Measurements from ENCODE around the gene PLPPR1.
"Not testable (repeated sequence)": the region's sequence is repeated elsewhere in the genome, so short reads cannot be mapped to it uniquely, and the experiment has no call there.

Gene PLPPR1

DNA sequence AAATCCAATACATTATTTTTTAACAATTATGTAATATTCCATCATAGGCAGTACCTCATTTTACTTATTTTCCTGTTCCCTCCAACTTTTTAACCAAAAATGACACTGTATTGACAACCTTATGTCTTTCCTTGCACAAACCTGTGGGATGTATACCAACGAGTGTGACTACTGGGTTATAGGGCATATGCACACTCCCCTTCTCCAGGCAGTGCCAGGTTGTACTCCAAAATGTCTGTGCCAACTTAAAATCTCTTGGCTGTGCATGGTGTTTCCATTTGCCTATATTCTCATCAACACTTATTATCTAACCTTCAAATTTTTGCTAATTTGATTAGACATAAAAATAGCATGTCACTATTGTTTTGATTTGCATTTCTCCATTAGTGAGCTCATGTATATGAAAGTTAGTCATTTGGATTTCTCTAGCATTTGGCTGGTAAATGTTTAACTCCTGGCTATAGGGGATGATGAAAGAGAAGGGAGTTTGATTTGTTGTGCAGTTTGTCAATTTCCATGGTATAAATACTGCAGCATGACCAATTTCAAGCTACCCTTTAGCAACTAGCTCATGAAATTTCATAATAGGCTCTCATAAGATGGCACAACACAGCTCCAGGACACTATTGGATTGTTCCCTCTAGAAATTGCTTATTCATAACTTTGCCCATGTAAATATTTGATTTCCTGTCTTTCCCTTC, 226.4 kb downstream of the PLPPR1 start:
- Mint-ChIP-seq H3K9me3 (no peaks in the 10 kb centered on the region), H3K36me3 (no peaks in the 10 kb centered on the region), H3K4me1 (no peaks in the 10 kb centered on the region), H3K27ac (no peak overlapping the region), H3K4me3 (no peak overlapping the region)
- ATAC-seq (no peak), DNase-seq (ENCODE audit: low spot score in 2 of 2) (no peak)

DNA sequence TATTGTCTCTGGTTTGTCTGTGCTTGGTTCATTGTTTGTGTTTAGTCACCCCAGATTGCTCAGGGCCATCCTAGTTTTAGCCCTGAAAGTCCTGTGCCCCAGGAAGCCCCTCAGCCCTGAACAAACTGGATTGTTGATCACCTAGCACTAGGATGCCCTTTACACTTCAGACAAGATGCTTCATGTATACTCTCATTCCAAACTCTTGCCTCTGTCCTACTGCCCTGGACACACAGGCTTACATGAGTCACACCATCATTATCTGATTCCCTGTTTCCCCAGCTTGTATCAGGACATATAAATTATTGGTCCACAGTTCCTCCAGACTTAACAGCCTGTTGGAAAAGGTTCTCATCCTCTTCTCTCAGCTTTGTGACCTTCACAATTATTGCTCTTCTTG, 236.2 kb downstream of the PLPPR1 start:
- H3K27ac Mint-ChIP-seq, result no peak overlapping the region
- ATAC-seq (no peak), DNase-seq (ENCODE audit: low spot score in 2 of 2) (no peak)
- H3K4me3 Mint-ChIP-seq, result no peak overlapping the region
- peaks cover 7% of the 10 kb centered on the region for H3K9me3 Mint-ChIP-seq
- no peaks in the 10 kb centered on the region for H3K36me3 Mint-ChIP-seq
- no peaks in the 10 kb centered on the region for H3K4me1 Mint-ChIP-seq

DNA sequence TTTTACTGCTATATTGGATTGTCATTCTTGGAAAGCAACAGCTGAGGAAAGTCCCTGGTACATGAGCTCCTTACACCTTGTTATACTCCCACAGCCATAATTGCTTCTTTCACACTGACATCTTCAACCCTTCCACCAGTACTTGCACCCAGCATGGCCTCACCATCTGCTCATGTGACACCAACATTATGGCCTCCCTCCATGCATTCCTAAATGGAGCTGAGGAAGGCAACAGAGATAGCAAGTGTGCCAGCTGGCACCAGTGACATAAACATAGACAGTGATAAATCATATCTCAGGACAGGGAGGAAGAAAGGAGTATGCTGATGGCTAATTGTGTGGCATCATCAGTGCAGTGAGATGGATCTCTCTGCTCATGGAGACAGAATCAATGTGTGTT, 236.7 kb downstream of the PLPPR1 start:
- H3K27ac Mint-ChIP-seq, result no peak overlapping the region
- ATAC-seq (no peak), DNase-seq (ENCODE audit: low spot score in 2 of 2) (no peak)
- no peak overlapping the region for H3K4me3 Mint-ChIP-seq
- H3K9me3 Mint-ChIP-seq, result peaks cover 7% of the 10 kb centered on the region
- no peaks in the 10 kb centered on the region for H3K4me1 Mint-ChIP-seq
- no peaks in the 10 kb centered on the region for H3K36me3 Mint-ChIP-seq

DNA sequence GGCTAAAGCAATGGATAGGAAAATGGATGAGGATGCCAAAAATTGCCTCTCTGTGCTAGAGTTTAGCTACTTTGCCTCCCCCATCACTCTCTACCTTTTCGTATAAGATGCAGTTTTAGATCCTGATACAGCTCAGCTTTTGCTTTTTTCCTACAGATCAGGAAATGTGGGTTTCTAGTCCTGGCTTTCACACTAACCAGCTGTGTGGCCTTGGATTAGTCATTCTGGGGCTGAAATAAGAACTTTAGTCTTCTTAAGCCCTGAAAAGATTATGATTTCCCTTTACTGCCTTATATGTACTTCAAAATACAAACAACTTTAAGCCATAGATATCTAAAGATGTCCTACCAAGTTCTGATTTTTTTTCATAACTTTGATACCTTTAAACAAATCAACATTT, 239.9 kb downstream of the PLPPR1 start:
- DNase-seq (ENCODE audit: low spot score in 2 of 2), result no peak
- H3K36me3 Mint-ChIP-seq, result no peaks in the 10 kb centered on the region
- H3K9me3 Mint-ChIP-seq, result peaks cover 7% of the 10 kb centered on the region
- H3K4me3 Mint-ChIP-seq, result no peak overlapping the region
- H3K4me1 Mint-ChIP-seq, result no peaks in the 10 kb centered on the region
- H3K27ac Mint-ChIP-seq, result no peak overlapping the region
- ATAC-seq, result no peak

DNA sequence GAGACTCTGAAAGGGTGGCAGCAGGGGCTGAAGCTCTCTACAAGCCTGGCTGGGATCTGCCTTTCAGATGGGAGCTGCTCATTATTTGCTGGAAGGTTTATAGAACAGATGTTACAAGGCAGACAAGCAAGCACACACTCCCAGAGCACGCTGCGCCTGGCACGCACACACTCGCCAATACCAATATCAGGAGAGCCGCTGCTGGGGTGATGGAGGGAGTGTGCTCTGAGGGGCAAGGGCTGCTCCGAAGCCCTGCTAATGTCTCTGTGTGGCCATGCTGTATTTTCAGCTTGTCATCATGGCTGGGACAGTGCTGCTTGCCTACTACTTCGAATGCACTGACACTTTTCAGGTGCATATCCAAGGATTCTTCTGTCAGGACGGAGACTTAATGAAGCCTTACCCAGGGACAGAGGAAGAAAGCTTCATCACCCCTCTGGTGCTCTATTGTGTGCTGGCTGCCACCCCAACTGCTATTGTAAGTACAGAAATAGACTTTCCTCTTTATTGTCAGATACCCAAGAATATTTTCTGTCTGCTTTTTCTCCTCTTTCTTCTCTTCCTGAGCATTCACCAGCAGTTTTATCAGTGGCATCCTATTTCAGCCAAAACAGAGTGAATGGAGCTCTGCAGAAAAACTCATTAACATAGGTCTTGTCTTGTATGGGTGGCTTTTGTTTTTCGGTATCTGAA, 241.2 kb downstream of the PLPPR1 start:
- Mint-ChIP-seq H3K4me1 (no peaks in the 10 kb centered on the region), H3K9me3 (no peaks in the 10 kb centered on the region), H3K27ac (no peak overlapping the region), H3K4me3 (no peak overlapping the region), H3K36me3 (no peaks in the 10 kb centered on the region)
- ATAC-seq, result no peak
- DNase-seq (ENCODE audit: low spot score in 2 of 2), result no peak

DNA sequence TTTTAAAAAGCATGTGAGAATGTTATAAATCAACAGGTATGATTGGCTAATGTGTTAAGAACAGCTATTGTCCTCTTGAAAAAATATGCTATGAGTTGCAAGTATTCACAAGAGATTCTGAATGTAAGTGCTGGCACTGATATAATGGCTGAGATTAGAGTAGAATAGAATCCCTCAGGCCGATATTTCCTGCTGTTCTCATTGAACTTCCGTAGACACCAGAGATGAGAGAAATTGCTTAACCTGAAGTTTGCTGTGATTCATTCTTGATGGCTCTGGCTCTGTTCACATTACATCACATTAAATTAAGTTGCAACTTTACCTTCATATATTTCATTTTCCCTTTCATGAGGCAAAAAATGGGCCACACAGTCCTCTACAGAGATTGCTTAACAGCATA, 241.8 kb downstream of the PLPPR1 start:
- H3K4me3 Mint-ChIP-seq, result no peak overlapping the region
- no peak overlapping the region for H3K27ac Mint-ChIP-seq
- no peak for DNase-seq (ENCODE audit: low spot score in 2 of 2)
- H3K4me1 Mint-ChIP-seq, result no peaks in the 10 kb centered on the region
- ATAC-seq, result no peak
- no peaks in the 10 kb centered on the region for H3K9me3 Mint-ChIP-seq
- no peaks in the 10 kb centered on the region for H3K36me3 Mint-ChIP-seq

DNA sequence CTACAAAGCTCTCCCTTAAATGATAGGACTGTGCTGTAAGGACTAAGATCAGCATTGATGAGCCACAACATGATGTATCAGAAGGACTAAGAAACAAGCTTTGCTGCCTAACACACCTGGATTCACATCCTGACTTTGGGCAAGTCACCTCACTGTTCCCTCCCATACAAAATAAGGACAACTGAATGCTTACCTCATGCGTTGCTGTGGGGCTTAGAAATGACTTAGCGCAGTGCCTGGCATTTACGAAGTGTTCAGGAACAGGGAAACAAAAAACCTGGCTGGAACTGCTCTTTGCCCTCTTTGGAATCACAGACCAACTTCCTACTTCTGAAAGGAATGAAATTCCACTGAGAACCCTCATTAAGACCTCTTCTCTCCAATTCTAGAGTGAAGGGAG, 242.6 kb downstream of the PLPPR1 start:
- DNase-seq (ENCODE audit: low spot score in 2 of 2), result no peak
- no peak overlapping the region for H3K27ac Mint-ChIP-seq
- no peaks in the 10 kb centered on the region for H3K36me3 Mint-ChIP-seq
- no peaks in the 10 kb centered on the region for H3K4me1 Mint-ChIP-seq
- H3K4me3 Mint-ChIP-seq, result no peak overlapping the region
- no peak for ATAC-seq
- no peaks in the 10 kb centered on the region for H3K9me3 Mint-ChIP-seq

DNA sequence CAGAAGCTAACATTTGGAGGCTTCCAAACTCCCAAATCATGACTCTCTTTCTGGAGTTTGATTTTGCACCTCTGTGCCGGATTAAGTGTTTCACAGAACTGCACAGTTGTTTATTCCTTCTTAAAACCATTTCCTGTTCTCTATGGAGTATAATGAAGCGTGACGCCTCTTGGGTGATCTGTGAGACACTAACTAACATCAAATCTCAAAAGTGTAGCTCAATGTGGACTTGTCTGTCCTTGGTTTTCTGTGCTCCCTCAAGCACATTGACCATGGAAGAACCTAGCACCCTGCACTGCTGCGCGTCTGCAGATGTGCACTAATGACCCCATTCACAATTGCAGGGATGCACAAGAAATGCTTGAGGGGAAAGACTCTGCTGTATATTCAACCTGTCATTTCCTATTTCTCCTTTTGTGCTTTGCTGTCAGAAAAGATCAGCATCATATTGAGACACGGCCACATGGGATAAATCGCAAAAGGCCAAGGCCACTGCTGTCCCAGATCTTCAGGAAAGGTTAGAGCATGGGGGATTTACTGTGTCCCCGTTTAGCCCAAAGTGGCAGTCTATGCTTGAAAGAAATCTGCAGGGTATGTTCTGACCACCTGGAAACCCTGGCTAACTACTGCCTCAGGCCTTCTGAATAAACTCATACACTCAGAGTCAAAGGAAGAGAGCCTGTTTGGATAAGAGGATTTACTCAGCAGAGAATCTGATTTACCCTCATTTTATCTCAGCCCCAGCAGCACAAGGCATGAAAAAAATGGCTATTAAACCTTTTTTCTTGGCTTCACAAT, 246.6 kb downstream of the PLPPR1 start:
- no peaks in the 10 kb centered on the region for H3K9me3 Mint-ChIP-seq
- no peaks in the 10 kb centered on the region for H3K36me3 Mint-ChIP-seq
- no peak overlapping the region for H3K27ac Mint-ChIP-seq
- DNase-seq (ENCODE audit: low spot score in 2 of 2) (no peak), ATAC-seq (no peak)
- no peak overlapping the region for H3K4me3 Mint-ChIP-seq
- no peaks in the 10 kb centered on the region for H3K4me1 Mint-ChIP-seq

DNA sequence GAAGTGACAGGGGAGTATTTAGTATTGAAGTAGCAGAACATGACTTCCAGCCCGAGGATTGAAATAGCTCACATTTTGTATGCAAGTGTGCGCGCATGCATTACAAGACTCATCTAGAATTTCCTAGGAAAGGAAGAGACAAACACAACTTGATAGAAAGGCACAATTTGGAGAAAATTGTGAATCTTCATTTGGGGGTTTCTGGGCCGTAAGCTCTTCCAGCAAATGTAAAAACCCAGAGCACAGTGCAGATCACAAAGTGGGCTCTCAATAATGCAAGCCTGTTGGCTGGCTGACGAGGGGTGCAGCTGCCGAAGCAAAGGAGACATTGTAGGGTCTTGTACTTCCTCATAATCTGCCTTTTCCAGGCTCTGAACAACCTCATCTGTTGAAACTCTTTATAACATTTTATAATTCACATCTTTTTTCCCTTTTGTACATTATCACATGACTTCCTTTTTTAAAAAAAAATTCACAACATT, 247.3 kb downstream of the PLPPR1 start:
- H3K4me1 Mint-ChIP-seq, result no peaks in the 10 kb centered on the region
- H3K9me3 Mint-ChIP-seq, result no peaks in the 10 kb centered on the region
- DNase-seq (ENCODE audit: low spot score in 2 of 2) (no peak), ATAC-seq (no peak)
- no peak overlapping the region for H3K4me3 Mint-ChIP-seq
- H3K36me3 Mint-ChIP-seq, result no peaks in the 10 kb centered on the region
- no peak overlapping the region for H3K27ac Mint-ChIP-seq

DNA sequence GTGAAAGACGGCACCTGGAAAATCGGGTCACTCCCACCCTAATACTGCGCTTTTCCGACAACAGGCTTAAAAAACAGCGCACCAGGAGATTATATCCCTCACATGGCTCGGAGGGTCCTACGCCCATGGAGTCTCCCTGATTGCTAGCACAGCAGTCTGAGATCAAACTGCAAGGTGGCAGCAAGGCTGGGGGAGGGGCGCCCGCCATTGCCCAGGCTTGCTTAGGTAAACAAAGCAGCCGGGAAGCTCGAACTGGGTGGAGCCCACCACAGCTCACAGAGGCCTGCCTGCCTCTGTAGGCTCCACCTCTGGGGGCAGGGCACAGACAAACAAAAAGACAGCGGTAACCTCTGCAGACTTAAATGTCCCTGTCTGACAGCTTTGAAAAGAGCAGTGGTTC, 262.5 kb downstream of the PLPPR1 start:
- not testable (repeated sequence) for H3K4me3 Mint-ChIP-seq; H3K4me1 Mint-ChIP-seq; H3K9me3 Mint-ChIP-seq; H3K27ac Mint-ChIP-seq; H3K36me3 Mint-ChIP-seq; ATAC-seq; DNase-seq (ENCODE audit: low spot score in 2 of 2)

DNA sequence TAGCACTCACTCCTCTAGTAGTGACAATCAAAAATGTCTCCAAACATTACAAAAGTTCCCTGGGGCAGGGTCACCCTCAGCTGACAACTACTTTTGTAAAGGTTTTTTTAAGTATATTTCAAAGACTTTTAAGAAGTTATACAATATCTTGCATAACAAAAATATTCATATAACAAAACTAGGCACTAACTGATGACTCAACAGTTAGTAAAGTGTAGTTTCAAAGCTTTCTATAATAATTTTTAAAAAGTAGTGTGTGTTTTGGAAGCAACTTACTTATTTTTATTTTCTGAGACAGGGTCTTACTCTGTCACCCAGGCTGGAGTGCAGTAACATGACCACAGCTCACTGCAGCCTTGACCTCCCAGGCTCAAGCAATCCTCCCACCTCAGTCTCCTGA, 271.4 kb downstream of the PLPPR1 start:
- no peaks in the 10 kb centered on the region for H3K36me3 Mint-ChIP-seq
- no peaks in the 10 kb centered on the region for H3K4me1 Mint-ChIP-seq
- H3K9me3 Mint-ChIP-seq, result no peaks in the 10 kb centered on the region
- H3K4me3 Mint-ChIP-seq, result no peak overlapping the region
- no peak for ATAC-seq
- DNase-seq (ENCODE audit: low spot score in 2 of 2), result no peak
- no peak overlapping the region for H3K27ac Mint-ChIP-seq

DNA sequence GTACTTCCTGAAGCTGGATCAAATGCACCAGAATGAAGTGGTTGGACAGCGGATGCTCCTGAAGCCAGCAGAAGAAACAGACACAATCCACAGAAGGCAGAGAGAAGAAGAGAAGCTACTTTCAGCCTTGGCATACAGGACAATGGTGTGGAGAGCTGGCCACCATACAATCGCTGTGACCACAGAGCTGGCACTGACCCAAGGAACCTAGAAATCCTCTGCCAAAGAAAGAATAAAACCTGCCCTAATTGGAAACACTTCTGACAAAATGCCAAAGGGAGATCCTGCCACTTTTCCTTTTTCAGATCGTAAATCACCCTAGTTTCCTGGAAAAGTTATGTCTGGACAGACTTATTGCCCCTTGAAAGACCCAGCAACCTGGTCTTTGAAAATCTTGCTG, 278.5 kb downstream of the PLPPR1 start:
- DNase-seq (ENCODE audit: low spot score in 2 of 2) (no peak), ATAC-seq (no peak)
- H3K27ac Mint-ChIP-seq, result no peak overlapping the region
- no peaks in the 10 kb centered on the region for H3K36me3 Mint-ChIP-seq
- no peaks in the 10 kb centered on the region for H3K9me3 Mint-ChIP-seq
- no peak overlapping the region for H3K4me3 Mint-ChIP-seq
- H3K4me1 Mint-ChIP-seq, result no peaks in the 10 kb centered on the region

DNA sequence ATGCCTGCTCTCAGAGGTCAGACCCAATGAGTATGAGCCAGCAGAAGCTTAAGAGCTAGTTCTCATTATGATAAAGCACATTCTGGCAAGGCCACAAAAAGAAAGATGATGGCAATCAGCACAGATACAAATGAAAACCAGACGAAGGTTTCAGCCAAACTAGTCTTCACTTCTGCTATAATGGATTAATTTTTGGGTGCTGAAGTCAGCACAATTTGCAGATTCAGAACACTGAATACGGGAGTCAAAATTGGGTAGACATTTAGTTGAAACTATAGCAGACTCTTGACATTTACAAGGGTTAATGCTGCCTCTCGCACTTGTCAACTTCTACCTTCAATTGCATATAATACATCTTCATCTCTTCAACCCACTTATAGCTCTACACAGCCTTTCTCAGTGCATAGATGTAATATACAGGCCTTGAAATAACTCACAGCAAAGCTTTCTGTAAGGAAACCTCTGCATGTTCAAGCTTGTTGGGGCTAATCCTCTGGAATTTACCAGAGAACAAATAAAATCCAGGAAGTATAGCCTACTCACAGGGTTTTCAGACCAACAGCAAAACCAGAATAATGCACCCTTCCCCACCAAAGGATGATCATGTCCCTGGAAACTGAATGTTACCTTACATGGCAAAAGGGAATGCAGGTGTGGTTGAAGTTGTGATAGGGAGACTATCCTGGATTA, 279.1 kb downstream of the PLPPR1 start:
- ATAC-seq (no peak), DNase-seq (ENCODE audit: low spot score in 2 of 2) (no peak)
- H3K9me3 Mint-ChIP-seq, result no peaks in the 10 kb centered on the region
- no peak overlapping the region for H3K27ac Mint-ChIP-seq
- H3K36me3 Mint-ChIP-seq, result no peaks in the 10 kb centered on the region
- H3K4me1 Mint-ChIP-seq, result no peaks in the 10 kb centered on the region
- no peak overlapping the region for H3K4me3 Mint-ChIP-seq

DNA sequence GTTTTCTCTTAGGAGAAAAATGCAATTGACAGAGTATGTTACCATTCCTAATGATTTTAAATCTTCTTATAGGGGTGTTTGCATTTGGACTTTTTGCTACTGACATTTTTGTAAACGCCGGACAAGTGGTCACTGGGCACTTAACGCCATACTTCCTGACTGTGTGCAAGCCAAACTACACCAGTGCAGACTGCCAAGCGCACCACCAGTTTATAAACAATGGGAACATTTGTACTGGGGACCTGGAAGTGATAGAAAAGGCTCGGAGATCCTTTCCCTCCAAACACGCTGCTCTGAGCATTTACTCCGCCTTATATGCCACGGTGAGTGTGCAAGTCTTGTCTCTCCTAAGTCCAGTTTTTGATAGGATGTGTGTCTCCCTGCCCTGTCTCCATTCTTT, 280.6 kb downstream of the PLPPR1 start:
- no peak for DNase-seq (ENCODE audit: low spot score in 2 of 2)
- no peaks in the 10 kb centered on the region for H3K9me3 Mint-ChIP-seq

DNA sequence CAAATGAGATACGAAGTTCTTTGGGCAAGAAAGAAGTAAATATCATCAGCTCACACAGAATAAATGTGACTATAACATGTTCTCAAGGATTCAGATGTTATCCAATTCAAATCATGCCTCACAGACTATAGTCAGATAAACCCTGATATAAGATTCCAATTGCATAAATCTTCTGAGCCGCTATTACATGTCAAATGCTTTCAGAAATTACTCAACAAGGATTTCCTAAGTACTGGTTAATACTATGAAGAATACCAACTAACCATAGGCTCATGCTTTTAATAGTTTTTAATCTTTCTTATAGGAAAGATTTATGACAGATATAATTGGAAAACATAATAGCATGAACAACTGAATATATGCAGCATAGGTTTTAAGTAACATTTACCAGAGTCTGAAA, 282.7 kb downstream of the PLPPR1 start:
- ATAC-seq (no peak), DNase-seq (ENCODE audit: low spot score in 2 of 2) (no peak)
- Mint-ChIP-seq H3K4me3 (no peak overlapping the region), H3K36me3 (no peaks in the 10 kb centered on the region), H3K27ac (no peak overlapping the region), H3K4me1 (no peaks in the 10 kb centered on the region), H3K9me3 (no peaks in the 10 kb centered on the region)

More for the DNA sequence above, 280.6 kb downstream of the PLPPR1 start:
- no peaks in the 10 kb centered on the region for H3K36me3 Mint-ChIP-seq
- H3K4me1 Mint-ChIP-seq, result no peaks in the 10 kb centered on the region
- no peak overlapping the region for H3K4me3 Mint-ChIP-seq
- H3K27ac Mint-ChIP-seq, result no peak overlapping the region
- ATAC-seq, result no peak
